Head of caudate nucleus (tissue), 42 donors: ENCODE results near the gene KERA.

Experiments
- DNase-seq, 42 donors: peaks; one replicate each; pipeline versions ENCODE4 v3.0.0 to v3.0.0-alpha.2; 2020 to 2021; ENCODE audit warnings: mixed read lengths in 7 of 42
- intact Hi-C: fragments of 100-400 bp; cut with DNase I; formaldehyde crosslinking; loops from one replicate; pipeline ENCODE4 v1.15.0; 2022

The KERA gene

GRCh38 chr12:91021076-91021475 lies 36.7 kb downstream of the KERA start:
- intact Hi-C loops, result no loop called here

DNA sequence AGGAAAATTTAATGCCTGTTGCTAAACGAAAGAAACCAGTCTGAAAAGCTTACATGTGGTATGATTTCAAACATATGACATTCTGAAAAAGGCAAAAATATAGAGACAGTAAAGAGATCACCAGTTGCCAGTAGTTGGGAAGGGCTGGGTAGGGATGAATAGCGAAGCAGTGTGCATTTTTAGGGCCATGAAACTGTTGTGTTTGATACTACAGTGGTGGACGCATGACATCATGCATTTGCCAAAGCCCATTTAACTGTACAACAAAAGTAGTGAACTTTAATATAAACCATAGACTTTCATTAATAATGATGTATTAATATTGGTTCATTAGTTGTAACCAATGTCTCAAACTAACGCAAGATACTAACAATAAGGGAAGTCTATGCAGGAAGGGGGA lies 38.4 kb downstream of the KERA start:
- no peak for DNase-seq
- intact Hi-C loops, result no loop called here

More at GRCh38 chr12:91021076-91021475, 36.7 kb downstream of the KERA start:
- DNase-seq, result no peak

DNA sequence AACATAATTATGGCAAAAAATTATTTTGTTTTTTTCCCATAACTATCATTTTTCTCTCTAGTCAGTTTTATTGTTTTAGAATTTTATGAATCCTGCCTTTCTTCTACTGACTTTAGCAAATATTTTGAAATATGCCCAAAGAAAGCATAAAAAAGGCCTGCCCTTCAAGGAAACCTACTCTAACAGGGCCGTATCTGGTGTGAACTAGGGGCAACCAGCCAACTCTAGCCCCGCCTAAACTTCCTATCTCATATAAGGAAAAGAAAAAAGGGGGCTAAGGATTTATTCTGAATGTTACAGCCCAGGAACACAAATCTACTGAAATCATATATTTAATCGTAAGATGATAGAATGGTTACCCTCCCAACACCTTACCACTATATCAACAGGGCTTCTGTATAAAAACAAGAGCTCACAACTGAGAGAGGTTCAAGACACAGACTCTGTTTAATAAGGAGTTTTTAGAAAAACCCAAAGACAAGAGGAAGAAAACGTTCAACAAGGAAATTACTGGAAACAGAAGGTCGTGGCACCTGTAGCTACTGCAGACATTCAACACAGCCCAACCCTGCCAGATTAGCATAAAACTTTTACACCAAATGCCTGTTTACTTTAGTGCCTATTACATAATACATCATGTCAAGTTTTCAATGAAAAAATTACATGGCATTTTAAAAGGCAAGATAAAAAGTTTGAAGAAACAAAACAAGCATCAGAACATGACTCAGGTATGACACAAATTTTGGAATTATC lies 40.1 kb downstream of the KERA start:
- intact Hi-C loops, result no loop called here
- no peak for DNase-seq

DNA sequence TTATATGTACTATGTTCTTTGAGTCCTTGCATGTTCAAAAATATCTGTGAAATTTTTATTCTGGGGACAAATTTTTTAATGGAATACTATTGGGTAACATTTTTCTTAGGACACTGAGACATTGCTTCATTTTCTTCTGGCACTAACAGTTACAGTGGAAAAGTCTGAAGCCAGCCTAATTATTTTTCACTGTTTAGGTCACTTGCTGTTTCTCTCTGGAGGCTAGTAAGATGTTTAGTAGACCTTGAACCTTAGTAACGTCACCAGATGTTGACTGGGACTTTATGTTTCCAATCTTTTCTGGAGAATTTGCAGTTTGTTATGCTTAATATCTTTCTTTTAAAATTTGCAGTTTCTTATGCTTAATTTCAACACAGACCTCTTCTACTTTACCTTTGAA lies 40.8 kb downstream of the KERA start:
- DNase-seq, result no peak
- intact Hi-C loops, result no loop called here

GRCh38 chr12:91009319-91009950 lies 48.4 kb downstream of the KERA start:
- intact Hi-C loops, result no loop called here
- DNase-seq, result no peak

- intact Hi-C loops, result no loop called here
- DNase-seq, result no peak
These were observed 50.1 kb downstream of the KERA start for GRCh38 chr12:91007531-91008290.

DNA sequence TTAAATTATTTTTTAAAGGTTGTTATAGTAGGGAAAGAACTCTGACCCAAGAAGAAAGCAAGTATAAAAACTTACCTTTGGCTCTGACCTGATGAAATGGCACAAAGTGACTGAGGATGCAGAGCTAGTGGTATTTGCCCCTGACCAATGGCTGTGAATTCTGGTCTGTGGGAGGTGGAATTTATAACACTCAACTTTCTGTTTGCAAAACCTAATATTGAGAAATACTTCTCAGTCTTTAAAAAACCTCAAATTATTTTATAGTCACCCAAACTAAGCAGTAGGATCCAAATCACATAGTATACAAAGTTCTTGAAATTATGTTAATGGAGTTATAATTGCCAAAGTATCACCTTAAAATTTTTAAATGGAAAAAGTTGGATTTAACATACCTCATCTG lies 53.0 kb downstream of the KERA start, which contains the start of gene EPYC:
TSS of gene EPYC (minus strand) at position 101 of the 400 bp plus-strand sequence. CDS start 2,407 bp downstream, outside the sequence.
- intact Hi-C loops, result no loop called here
- DNase-seq, result no peak

DNA sequence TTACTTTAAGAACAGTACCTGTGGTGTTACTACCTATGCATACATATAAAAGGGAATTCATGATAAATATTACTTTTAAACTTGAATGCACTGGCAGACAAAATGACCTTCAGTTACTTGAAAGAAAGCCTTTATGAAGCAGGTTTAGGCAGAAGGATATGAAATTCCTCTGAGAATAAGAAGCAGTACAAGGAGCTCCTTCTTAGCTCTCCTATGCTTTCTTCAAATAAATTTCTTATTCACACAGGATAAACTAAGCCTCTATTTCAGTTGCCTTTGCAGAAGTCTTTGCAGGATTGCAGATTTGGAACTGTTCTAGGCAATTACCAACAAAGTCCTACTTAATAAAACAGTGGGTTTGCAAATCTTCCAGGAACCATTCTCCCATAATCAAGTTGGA lies 54.1 kb downstream of the KERA start:
- intact Hi-C loops, result no loop called here
- no peak for DNase-seq

DNA sequence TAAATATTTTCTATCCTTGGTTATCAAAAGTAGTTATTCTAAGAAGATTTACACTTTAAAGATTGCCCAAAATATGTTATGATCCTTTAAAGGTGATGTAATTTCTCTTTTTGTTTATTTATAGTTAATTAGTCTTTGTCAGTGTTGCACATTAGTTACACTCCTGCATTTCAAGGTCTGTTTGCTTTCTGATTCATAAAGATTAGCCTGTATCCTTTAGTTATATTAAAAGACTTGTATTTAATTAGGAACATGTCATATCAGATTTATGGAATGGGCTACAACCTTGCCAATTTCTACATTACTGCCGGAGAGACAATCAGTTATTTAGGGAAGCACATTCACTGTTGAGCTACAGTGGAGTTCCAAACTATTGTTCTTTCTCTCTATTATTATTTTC lies 56.5 kb downstream of the KERA start:
- intact Hi-C loops, result no loop called here
- DNase-seq, result no peak
